ENCODE measurements around the gene IGSF6.
A peak's percentile ranks its signal among the peaks of the same experiment; 100 is the strongest.
"Not testable (repeated sequence)": the region's sequence is repeated elsewhere in the genome, so short reads cannot be mapped to it uniquely, and the experiment has no call there.

The IGSF6 gene

GRCh38 chr16:21611198-21611555 lies 41.2 kb downstream of the IGSF6 start:
- peaks cover 7% of the 10 kb centered on the region; the same call in 1 of the 2 replicates for H3K36me3 ChIP-seq (ENCODE audit: low read depth)
- no peak for TF ChIP-seq CTCF (IDR thresholded peaks at IDR 0.05; ENCODE audit: poor library complexity, severe bottlenecking)
- ATAC-seq (ENCODE audit: low read depth) (peak; percentile 88), DNase-seq (ENCODE audit: low spot score) (no peak)
- H3K27me3 ChIP-seq (ENCODE audit: insufficient read depth, poor library complexity, severe bottlenecking) = no peaks in the 10 kb centered on the region
- no peaks in the 10 kb centered on the region for H3K9me3 ChIP-seq (ENCODE audit: severe bottlenecking)
- no peak overlapping the region for H3K4me3 ChIP-seq (ENCODE audit: severe bottlenecking)
- peak overlapping the region; percentile 57 for H3K27ac ChIP-seq (ENCODE audit: poor library complexity, severe bottlenecking)
- peaks cover 27% of the 10 kb centered on the region for H3K4me1 ChIP-seq (ENCODE audit: insufficient read depth, poor library complexity, severe bottlenecking)

GRCh38 chr16:21610766-21611165 lies 41.6 kb downstream of the IGSF6 start:
- H3K27ac ChIP-seq (ENCODE audit: poor library complexity, severe bottlenecking) = peak overlapping the region; percentile 57
- H3K36me3 ChIP-seq (ENCODE audit: low read depth) = peaks cover 7% of the 10 kb centered on the region; the same call in 1 of the 2 replicates
- no peak for ATAC-seq (ENCODE audit: low read depth)
- DNase-seq (ENCODE audit: low spot score) = no peak
- H3K27me3 ChIP-seq (ENCODE audit: insufficient read depth, poor library complexity, severe bottlenecking) = no peaks in the 10 kb centered on the region
- H3K4me1 ChIP-seq (ENCODE audit: insufficient read depth, poor library complexity, severe bottlenecking) = peaks cover 31% of the 10 kb centered on the region
- no peak overlapping the region for H3K4me3 ChIP-seq (ENCODE audit: severe bottlenecking)
- H3K9me3 ChIP-seq (ENCODE audit: severe bottlenecking) = no peaks in the 10 kb centered on the region
- no peak for TF ChIP-seq CTCF (IDR thresholded peaks at IDR 0.05; ENCODE audit: poor library complexity, severe bottlenecking)

GRCh38 chr16:21610006-21610544 lies 42.3 kb downstream of the IGSF6 start:
- Histone ChIP-seq H3K36me3 (ENCODE audit: low read depth) (peaks cover 7% of the 10 kb centered on the region; the same call in 1 of the 2 replicates), H3K4me3 (ENCODE audit: severe bottlenecking) (no peak overlapping the region), H3K27me3 (ENCODE audit: insufficient read depth, poor library complexity, severe bottlenecking) (no peaks in the 10 kb centered on the region), H3K9me3 (ENCODE audit: severe bottlenecking) (no peaks in the 10 kb centered on the region), H3K4me1 (ENCODE audit: insufficient read depth, poor library complexity, severe bottlenecking) (peaks cover 33% of the 10 kb centered on the region), H3K27ac (ENCODE audit: poor library complexity, severe bottlenecking) (peak overlapping the region; percentile 57)
- DNase-seq (ENCODE audit: low spot score) = no peak
- no peak for ATAC-seq (ENCODE audit: low read depth)
- TF ChIP-seq CTCF (IDR thresholded peaks at IDR 0.05; ENCODE audit: poor library complexity, severe bottlenecking) = no peak

GRCh38 chr16:21608639-21609328 lies 43.6 kb downstream of the IGSF6 start:
- DNase-seq (ENCODE audit: low spot score) (no peak), ATAC-seq (ENCODE audit: low read depth) (no peak)
- TF ChIP-seq CTCF (IDR thresholded peaks at IDR 0.05; ENCODE audit: poor library complexity, severe bottlenecking) = no peak
- Histone ChIP-seq H3K27me3 (ENCODE audit: insufficient read depth, poor library complexity, severe bottlenecking) (no peaks in the 10 kb centered on the region), H3K4me3 (ENCODE audit: severe bottlenecking) (no peak overlapping the region), H3K9me3 (ENCODE audit: severe bottlenecking) (no peaks in the 10 kb centered on the region), H3K27ac (ENCODE audit: poor library complexity, severe bottlenecking) (no peak overlapping the region), H3K4me1 (ENCODE audit: insufficient read depth, poor library complexity, severe bottlenecking) (peaks cover 33% of the 10 kb centered on the region), H3K36me3 (ENCODE audit: low read depth) (peaks cover 3% of the 10 kb centered on the region; the same call in 1 of the 2 replicates)

- peaks cover 22% of the 10 kb centered on the region for H3K4me1 ChIP-seq (ENCODE audit: insufficient read depth, poor library complexity, severe bottlenecking)
- not testable (repeated sequence) for H3K27me3 ChIP-seq (ENCODE audit: insufficient read depth, poor library complexity, severe bottlenecking); H3K4me3 ChIP-seq (ENCODE audit: severe bottlenecking); H3K27ac ChIP-seq (ENCODE audit: poor library complexity, severe bottlenecking); H3K36me3 ChIP-seq (ENCODE audit: low read depth); DNase-seq (ENCODE audit: low spot score); H3K9me3 ChIP-seq (ENCODE audit: severe bottlenecking)
- ATAC-seq (ENCODE audit: low read depth) = peak; percentile 55; the same call in 2 of the 3 replicates
Measured at GRCh38 chr16:21605848-21606247, 46.6 kb downstream of the IGSF6 start.
